Amniotic stem cell (primary cell): ENCODE results near the gene TSPAN2.

Experiments used
- DNase-seq: peaks from one replicate; lab custom pipeline; 2025; lab: John Stamatoyannopoulos, UW

TSPAN2 gene

GRCh38 chr1:115074839-115075534 is 14.3 kb downstream of the TSPAN2 start:
- no peak for DNase-seq

- no peak for DNase-seq
These were observed 15.8 kb downstream of the TSPAN2 start for GRCh38 chr1:115073298-115074087.

- DNase-seq = no peak
These were observed 18.2 kb downstream of the TSPAN2 start for GRCh38 chr1:115071012-115071664.

- DNase-seq = no peak
These were observed 19.5 kb downstream of the TSPAN2 start for GRCh38 chr1:115069659-115070308.

GRCh38 chr1:115068826-115069585 is 20.3 kb downstream of the TSPAN2 start:
- no peak for DNase-seq

- DNase-seq = peak; percentile 34
These were observed 22.0 kb downstream of the TSPAN2 start for GRCh38 chr1:115067161-115067859.

- DNase-seq = no peak
These were observed 24.3 kb downstream of the TSPAN2 start for GRCh38 chr1:115065021-115065420.

GRCh38 chr1:115064461-115064860 is 24.8 kb downstream of the TSPAN2 start:
- DNase-seq = no peak

- no peak for DNase-seq
These were observed 25.9 kb downstream of the TSPAN2 start for GRCh38 chr1:115063228-115063901.

- DNase-seq = no peak
These were observed 26.7 kb downstream of the TSPAN2 start for GRCh38 chr1:115062542-115063004.

- DNase-seq = no peak
These were observed 28.8 kb downstream of the TSPAN2 start for GRCh38 chr1:115060501-115060900.

- no peak for DNase-seq
These were observed 30.0 kb downstream of the TSPAN2 start for GRCh38 chr1:115059316-115059715.

- DNase-seq = no peak
These were observed 31.5 kb downstream of the TSPAN2 start for GRCh38 chr1:115057661-115058254.

- DNase-seq = peak; percentile 39
These were observed 32.9 kb downstream of the TSPAN2 start for GRCh38 chr1:115056395-115056798.

GRCh38 chr1:115052454-115053083 is 36.7 kb downstream of the TSPAN2 start:
- no peak for DNase-seq

GRCh38 chr1:115051850-115052249 is 37.5 kb downstream of the TSPAN2 start:
- no peak for DNase-seq

- no peak for DNase-seq
These were observed 42.6 kb downstream of the TSPAN2 start for GRCh38 chr1:115046751-115047150.

- DNase-seq = no peak
These were observed 47.6 kb downstream of the TSPAN2 start for GRCh38 chr1:115041654-115042053.

- DNase-seq = no peak
These were observed 48.8 kb downstream of the TSPAN2 start for GRCh38 chr1:115040501-115040900.
